Upper lobe of left lung (tissue), 4 donors: ENCODE data around the gene UBASH3A.

Source experiments
- CTCF ChIP-seq, 6 experiments: fragments of 450-650 bp in 4 of 6; fragments of 200-600 bp in 2 of 6; sonication (generic) in 2 of 6; IDR thresholded peaks; one replicate each; pipeline ENCODE4 v1.5.1; 2016 to 2019; ENCODE audit warnings: antibody characterized with exemption in 6 of 6
- POLR2AphosphoS5 ChIP-seq, 2 donors: sonication (generic); formaldehyde crosslinking; IDR thresholded peaks; one replicate each; pipeline ENCODE4 v1.5.1; 2017; ENCODE audit warnings: antibody characterized with exemption in 2 of 2

- TF ChIP-seq CTCF (IDR thresholded peaks at IDR 0.05) (no peak), POLR2AphosphoS5 (IDR thresholded peaks at IDR 0.05) (no peak)
Measured at GRCh38 chr21:42459546-42460215, 56.0 kb downstream of the UBASH3A start.
